ENCODE data around the gene NECAB3.

DNA sequence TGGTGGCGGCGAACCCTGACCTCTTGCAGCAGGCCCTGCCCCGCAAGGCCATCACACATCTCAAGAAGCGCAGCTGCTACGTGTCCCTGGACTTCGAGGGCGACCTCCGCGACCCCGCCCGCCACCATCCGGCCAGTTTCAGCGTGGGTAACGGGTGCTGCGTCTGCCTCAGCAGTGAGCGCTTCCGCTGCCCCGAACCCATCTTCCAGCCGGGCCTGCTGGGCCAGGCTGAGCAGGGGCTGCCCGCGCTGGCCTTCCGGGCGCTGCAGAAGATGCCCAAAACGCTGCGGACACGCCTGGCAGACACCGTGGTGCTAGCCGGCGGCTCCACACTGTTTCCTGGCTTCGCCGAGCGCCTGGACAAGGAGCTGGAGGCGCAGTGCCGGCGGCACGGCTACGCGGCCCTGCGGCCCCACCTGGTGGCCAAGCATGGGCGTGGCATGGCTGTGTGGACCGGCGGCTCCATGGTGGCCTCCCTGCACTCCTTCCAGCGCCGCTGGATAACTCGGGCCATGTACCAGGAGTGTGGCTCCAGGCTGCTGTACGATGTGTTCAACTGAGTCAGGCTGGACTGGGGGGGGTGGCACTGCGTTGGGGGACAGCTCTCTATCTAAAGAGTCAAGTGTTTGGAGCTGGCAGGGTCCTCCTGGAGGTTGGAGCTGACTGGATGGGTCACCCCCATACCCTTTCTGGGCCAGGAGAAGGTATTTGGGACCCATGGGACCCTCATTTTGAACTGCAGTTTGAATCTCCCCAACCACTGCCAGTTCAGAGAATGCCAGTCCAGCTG, 6.4 kb downstream of the NECAB3 start:
- TF ChIP-seq NR2F6 (IDR thresholded peaks at IDR 0.05) (no peak), NR2F6 (CRISPR knock-in tag; IDR thresholded peaks at IDR 0.05) (no peak), HINFP (CRISPR knock-in tag; IDR thresholded peaks at IDR 0.05; ENCODE audit: low read depth) (no peak), SATB2 (CRISPR knock-in tag; IDR thresholded peaks at IDR 0.05) (no peak), SRF (IDR thresholded peaks at IDR 0.05; ENCODE audit: low read depth, low read length) (no peak), EZH2 (conservative IDR thresholded peaks at IDR 0.05; ENCODE audit: low read depth, low read length) (no peak), ZNF549 (CRISPR knock-in tag; IDR thresholded peaks at IDR 0.05) (no peak), HNRNPL (IDR thresholded peaks at IDR 0.05; ENCODE audit: low read depth, low read length) (no peak), SP5 (CRISPR knock-in tag; IDR thresholded peaks at IDR 0.05; ENCODE audit: borderline replicate concordance, low read depth) (no peak)
- TF ChIP-seq, protein P1, sequence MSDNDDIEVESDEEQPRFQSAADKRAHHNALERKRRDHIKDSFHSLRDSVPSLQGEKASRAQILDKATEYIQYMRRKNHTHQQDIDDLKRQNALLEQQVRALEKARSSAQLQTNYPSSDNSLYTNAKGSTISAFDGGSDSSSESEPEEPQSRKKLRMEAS (IDR thresholded peaks at IDR 0.05): 0 out of 2 replicates have a peak, but pooled peaks have one; percentile 24
